ENCODE data around the gene TRPM2.

TRPM2 gene

DNA sequence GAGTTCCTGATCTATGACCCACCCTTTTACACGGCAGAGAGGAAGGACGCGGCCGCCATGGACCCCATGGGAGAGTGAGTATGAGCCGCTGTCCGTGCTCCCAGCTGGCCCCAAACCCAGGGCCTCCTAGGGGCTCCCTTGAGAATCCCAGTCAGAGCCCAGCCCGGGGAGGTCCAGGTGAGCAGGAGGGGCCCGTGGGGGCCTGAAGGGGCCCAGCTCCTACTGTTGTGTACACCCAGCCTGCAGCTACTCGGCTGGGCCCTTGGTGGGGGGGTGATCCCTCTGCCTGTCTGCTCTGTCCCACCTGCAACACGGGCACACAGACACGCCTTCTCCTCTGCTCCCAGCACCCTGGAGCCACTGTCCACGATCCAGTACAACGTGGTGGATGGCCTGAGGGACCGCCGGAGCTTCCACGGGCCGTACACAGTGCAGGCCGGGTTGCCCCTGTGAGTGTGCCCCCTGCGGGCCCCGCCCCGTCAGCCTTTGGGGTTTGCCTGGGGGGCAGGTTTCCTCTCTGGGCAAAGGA, 73.3 kb downstream of the TRPM2 start:
- DNase-seq (ENCODE audit: low read depth in 3 of 3, low spot score in 1 of 3): no peak

DNA sequence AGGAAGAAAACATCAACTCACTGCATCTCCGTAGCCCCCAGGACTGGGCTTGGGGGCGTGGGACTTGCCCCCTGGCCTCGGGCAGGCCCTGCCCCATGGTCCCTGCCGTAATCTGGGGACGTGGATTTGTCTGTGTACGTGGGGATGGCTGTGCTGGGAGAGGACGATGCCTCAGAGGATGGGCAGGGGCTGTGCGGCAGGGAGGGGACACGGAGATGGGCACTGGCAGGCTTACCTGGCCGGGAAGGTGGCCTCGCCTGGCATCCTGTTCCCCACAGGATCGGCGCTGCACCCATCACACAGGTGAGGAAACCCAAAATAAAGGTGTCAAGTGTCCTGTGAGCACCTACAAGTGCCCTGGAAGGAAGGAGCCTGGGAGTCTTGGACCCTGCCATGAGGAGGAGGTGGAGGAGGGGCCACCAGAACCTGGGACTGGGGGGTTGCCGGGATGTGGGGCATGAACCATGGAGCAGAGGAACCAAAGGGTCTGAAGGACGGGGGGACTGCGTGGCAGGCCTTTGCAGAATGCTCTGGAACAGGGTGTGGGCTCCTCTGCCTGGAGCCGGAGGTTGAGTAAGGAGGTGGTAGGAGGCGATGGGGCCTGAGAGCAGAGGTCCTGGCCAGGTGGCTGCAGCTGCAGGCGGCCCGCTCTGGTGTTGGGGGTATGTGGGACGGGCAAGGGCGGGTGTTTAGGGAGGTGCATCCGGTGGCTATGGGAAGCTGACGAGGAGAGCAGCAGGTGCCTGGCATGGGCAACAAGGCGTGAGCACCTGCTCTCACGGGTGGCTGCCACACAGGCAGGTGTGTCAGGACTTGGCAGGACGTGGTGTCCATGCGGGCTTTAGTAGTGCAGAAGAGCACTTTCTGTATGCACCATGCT, 74.1 kb downstream of the TRPM2 start:
- no peak for DNase-seq (ENCODE audit: low read depth in 3 of 3, low spot score in 1 of 3)

DNA sequence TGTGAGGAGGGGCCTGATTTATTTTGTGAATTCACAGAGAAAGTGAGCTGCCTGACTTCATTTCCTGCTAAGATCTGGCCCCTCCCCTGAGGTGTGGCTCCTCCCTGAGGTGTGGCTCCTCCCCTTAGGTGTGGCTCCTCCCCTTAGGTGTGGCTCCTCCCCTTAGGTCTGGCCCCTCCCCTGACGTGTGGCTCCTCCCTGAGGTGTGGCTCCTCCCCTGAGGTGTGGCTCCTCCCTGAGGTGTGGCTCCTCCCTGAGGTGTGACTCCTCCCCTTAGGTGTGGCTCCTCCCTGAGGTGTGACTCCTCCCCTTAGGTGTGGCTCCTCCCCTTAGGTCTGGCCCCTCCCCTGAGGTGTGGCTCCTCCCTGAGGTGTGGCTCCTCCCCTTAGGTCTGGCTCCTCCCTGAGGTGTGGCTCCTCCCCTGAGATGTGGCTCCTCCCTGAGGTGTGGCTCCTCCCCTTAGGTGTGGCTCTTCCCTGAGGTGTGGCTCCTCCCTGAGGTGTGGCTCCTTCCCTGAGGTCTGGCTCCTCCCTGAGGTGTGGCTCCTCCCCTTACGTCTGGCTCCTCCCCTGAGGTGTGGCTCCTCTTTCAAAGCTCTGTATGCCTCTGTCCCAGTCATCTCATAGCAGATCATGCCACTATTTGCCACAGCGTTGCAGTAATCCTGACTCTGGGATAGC, 75.0 kb downstream of the TRPM2 start:
- DNase-seq (ENCODE audit: low read depth in 3 of 3, low spot score in 1 of 3): peak in 2 of 3 donors; percentile 3 to 11

DNA sequence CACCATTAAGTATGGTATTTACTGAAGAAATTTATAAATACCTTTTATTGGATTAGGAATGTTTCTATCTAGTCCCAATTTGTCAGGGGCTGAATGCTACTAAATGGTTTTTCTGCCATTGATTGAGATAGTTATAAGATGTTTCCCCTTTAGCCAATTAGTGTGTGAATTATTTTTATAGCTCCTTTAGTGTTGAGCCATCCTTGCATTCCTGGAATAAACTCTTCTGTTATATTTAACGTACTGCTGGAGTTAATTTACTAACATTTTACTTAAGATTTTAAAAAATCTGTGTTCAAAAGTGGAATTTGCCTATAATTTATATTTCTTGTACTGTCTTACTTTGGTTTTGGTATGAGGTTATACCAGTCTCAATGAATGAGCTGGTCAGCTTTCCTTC, 76.5 kb downstream of the TRPM2 start:
- no peak for DNase-seq (ENCODE audit: low read depth in 3 of 3, low spot score in 1 of 3)

DNA sequence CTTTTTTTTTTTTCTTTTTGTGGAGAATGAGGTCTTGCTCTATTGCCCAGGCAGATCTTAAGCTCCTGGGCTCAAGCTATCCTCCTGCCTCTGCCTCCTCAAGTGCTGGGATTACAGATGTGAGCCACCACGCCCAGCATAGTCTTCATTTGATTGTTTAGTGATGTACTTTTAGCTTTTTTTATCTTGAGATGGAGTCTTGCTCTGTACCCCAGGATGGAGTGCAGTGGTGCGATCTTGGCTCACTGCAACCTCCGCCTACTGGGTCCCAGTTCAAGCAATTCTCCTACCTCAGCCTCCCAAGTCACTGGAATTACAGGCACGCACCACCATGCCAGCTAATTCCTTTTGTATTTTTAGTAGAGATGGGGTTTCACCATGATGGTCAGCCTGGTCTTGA, 77.9 kb downstream of the TRPM2 start:
- no peak for DNase-seq (ENCODE audit: low read depth in 3 of 3, low spot score in 1 of 3)

DNA sequence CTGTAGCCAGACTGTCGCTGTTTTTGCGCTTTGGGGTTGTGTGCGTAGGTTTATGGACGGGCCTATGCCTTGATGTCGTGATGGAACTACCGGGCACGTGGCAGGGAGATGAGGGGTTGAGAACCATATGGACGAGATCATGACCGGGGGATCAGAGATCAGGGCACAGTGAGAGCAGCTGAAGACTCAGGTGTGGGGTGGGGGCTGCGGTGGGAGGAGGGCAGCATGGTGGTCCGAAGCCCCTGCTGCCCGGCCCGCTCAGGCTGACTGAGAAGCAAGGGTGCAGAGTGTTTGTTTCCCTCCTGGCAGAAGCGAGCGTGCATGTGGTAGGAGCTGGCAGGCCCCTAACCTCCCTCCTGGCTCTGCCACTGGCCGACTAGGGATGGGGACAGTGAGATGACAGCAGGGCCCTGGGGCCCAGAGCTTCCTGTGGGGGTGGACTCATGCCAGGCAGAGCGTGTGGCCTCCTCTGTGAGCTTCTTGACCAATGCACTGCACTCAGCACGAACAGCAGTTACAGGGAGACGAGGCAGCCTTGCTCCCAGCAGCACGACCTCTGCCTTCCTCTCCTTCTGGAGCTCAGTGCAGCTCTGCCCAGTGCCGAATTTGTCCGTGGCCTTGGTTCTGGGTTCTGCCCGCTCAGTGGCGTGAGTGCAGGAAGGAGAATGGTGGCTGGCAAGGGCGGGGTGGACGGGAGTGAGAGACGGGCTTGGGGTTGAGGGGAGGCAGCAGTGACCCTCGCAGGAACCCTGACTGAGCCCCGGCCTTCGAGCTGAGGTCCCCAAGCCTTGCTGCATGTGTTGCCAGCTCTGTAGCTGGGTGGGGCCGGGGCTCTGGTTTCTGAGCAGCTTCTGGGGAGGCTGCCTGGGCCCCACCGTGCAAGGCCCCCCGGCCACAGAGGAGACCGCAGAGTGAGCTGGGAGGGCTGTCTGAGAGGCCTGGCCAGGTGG, 79.7 kb downstream of the TRPM2 start:
- no peak for DNase-seq (ENCODE audit: low read depth in 3 of 3, low spot score in 1 of 3)

DNA sequence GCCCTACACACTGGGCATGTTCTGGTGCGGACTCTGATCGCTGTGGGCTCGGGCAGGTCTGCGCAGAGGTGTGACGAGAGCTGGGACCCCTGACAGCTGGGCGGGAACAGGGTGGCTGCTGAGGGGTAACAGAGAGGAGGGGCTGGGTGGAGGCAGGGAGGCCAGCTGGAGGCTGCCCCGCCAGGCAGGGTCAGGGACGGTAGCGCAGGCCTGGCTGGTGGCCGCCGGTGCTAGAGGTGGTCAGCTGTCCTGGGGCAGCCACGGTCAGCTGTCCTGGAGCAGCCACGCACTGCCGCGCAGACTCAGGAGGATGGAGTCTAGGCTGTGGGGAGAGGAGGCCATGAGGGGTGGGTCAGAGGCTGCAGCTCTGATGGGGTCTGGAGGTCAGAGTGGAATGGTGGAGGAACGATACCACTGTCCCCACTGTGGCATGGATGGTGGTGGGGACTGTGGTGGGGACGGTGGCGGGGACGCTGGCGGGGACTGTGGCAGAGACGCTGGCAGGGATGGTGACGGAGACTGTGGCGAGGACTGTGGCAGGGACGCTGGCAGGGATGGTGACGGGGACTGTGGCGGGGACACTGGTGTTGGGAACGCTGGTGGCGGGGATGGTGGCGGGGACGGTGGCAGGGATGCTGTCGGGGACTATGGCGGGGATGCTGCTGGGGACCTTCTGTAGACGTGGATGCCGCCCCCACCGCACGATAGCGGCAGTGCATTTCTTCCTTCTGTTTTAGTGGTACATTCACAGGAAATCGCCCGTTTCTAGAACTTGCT, 80.6 kb downstream of the TRPM2 start:
- no peak for DNase-seq (ENCODE audit: low read depth in 3 of 3, low spot score in 1 of 3)

DNA sequence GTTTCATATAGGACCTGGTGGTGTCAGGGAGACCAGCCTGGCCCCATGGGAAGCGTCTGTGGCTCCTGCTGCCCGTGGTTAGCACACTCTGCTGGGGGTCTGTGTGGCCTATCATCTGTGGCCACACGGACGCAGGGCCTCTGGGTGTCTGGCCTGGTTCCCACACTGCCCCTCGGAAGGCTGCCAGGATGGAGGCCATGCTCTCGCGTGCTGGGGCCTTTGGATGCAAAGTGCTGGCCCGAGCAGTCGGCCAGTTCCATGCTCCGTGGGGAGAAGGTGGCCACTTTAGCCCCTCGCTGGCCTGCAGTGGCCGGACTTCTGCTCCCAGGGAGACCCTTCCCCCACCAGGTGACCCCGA, 81.1 kb downstream of the TRPM2 start:
- no peak for DNase-seq (ENCODE audit: low read depth in 3 of 3, low spot score in 1 of 3)

DNA sequence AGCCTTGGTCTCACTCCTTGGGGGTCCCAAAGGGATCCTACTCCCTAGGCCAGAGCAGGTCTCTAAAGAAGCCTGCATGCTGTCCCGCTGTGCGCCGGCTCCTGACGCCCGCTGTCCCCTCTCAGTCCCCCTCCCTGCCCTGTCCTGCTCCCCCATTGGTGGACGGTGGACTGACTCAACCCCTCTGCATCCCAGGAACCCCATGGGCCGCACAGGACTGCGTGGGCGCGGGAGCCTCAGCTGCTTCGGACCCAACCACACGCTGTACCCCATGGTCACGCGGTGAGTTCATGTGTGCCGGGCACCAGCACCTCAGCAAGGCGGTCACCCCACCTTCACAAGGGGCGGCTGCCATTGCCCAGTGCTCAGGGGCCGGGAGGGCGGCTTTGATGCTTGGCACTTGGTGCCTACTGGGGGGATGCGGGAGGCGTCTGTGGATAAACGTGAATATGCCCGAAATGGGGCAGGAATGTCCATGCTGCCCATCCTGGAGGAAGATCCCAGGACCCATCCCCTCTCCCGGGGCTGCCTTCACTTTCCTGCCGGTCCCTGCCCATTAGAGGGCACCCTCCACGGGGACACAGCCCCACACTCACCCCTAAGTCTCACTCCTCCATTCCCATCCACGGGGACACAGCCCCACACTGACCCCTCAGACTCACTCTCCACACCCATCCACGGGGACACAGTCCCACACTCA, 81.7 kb downstream of the TRPM2 start:
- DNase-seq (ENCODE audit: low read depth in 3 of 3, low spot score in 1 of 3): no peak

DNA sequence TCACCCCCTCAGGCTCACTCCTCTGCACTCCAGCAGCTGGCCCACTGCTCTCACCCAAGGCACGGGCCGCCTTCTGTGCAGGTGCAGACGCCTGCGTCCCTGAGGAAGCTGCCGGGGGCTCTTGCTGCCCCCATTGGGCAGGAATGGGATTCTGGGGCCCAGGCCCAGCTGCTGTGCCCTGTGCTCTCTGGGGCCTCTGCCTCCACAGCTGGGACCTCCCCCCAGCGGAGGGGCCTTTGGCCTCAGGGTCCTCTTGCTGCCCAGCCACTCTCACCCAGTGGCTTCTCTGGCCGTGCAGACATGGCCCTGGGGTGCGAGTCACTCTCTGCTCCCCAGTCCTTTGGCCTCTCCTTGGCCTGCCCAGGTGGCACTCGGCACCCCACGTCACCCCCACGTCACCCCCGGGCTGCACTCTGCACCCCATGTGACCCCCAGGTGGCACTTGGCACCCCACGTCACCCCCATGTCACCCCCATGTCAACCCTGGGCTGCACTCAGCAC, 82.7 kb downstream of the TRPM2 start:
- DNase-seq (ENCODE audit: low read depth in 3 of 3, low spot score in 1 of 3): no peak

DNA sequence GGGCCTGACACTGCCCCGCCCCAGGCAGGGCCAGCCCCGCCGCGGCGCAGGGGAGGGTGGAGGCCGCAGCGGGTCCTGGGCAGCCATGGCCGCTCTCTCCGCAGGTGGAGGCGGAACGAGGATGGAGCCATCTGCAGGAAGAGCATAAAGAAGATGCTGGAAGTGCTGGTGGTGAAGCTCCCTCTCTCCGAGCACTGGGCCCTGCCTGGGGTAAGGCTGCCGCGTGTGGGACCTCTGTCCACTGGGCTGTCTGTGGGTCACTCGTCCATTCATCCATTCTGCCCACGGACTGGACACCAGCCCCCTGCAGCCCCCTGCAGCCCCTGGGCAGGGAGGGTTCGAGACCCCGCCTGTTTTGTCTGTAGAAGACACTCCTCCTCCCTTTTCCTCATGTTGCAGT, 83.5 kb downstream of the TRPM2 start:
- no peak for DNase-seq (ENCODE audit: low read depth in 3 of 3, low spot score in 1 of 3)

DNA sequence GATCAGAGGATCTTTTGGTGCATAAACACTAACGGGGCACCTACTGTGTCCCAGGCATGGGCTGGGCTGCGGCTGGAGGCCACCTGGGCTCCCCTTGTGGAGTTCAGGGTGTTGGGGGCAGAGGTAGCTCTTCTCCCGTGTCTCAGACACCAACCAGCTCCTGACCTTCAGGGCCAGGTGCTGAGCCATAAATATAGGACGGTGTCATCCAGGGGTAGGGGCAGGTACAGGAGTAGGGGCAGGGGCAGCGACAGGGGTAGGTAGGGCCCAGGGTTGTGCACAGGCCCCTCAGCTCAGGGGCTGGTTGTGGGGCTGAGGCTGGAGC, 83.9 kb downstream of the TRPM2 start:
- no peak for DNase-seq (ENCODE audit: low read depth in 3 of 3, low spot score in 1 of 3)

DNA sequence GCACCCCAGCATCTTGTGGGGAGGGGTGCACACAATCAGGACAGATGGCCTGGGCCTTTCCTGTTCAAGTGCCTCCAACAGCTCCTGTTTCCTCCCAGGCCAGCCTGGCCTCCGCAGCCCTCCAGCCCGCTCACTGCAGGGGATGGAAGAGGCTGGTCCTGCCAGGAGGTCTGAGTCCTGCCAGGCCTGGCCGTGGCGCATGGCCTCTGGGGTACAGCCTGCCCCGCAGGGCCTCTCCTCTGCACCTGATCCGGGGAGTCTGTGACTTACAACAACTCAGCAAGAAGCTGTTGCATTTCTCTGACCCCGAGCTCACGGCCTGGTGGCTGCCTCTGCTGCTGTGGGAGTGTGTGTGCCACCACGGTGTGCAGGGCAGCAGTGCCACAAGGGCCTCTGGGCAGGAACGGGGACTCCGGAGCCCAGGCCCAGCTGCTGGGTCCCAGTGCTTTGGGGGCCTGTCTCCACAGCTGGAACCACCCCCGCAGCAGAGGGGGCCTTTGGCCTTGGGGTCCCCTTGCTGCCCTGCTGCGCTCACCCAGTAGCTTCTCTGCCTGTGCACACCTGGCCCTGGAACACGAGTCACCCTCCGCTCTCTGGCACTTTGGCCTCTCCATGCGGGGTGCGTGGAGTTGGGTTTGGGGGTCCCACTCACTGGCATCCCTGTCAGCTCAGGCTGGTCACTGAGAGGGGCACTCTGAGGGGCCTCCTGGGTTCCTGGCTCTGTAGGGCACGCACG, 84.4 kb downstream of the TRPM2 start:
- no peak for DNase-seq (ENCODE audit: low read depth in 3 of 3, low spot score in 1 of 3)

DNA sequence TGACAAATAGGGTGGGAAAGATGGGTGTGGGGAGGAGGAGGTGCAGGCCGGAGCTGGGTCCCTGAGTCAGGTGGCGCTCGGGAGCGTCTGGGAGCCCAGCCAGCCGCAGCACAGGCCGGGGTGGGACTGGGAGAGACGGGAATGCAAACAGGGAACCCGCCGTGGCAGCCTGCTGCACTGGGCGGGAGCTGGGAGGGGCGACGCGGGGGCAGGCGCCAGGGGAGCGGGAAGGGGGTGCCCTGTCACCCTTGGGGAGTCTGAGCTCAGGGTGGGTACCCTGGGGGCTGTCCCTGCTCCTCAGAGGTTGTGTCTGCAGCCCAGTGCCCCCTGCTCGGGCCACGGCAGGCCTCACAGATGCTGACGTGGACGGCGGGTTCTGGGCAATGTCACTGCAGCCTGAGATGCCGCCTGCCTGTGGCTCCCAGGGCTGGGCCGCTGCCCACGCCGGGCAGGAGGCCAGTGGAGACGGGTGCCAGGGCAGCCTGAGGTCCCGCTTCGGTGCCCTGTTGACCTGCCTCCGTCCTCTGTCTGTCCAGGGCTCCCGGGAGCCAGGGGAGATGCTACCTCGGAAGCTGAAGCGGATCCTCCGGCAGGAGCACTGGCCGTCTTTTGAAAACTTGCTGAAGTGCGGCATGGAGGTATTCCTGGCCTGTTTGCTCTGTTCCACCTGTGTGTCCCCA, 85.2 kb downstream of the TRPM2 start:
- no peak for DNase-seq (ENCODE audit: low read depth in 3 of 3, low spot score in 1 of 3)

DNA sequence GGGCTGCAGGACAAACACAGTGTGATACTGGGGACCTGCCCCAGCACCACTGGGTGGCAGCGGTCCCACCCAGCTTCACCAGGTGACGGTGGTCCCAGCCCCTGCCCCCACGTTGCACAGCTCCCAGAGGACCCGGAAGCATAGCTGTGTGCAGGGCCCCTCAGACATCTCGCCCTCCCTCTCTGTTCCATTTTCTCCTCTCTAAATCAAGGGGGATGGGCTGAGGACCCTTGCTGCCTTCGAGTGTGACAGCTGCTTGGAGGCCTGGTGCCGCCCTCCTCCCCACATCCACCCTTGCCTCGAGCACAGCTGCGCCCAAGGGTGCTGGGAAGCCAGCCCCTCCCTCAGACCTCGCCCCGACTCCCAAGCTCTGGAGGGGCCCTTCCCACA, 85.8 kb downstream of the TRPM2 start:
- no peak for DNase-seq (ENCODE audit: low read depth in 3 of 3, low spot score in 1 of 3)

DNA sequence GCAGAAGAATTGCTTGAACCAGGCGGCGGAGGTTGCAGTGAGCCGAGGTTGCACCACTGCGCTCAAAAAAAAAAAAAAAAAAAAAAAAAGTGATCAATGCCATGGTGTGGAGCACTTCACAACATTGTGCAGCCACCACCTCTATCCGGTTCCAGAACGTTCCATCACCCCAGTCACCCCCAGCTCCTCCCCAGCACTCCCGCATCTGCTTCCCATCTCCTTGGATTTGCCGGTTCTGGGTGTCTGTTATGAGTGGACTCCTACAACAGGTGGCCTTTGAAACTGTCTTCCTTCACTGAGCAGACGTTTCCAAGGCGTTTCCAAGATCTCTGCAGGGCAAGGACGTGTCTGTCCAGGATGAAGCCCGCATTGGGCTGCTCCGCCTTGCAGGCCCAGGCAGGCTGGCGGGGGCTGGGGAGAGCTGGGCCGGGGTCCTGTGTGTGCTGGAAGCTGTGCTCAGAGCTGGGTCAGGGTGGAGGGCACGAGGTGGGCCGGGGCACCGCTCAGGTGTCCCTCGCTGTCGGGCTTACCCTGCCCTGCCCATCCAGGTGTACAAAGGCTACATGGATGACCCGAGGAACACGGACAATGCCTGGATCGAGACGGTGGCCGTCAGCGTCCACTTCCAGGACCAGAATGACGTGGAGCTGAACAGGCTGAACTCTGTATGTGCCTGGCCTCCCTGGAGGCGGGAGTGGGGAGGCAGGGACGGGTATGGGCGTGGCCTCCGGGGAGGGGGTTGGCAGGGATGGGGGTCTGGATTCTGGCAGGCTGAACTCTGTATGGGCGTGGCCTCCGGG, 87.0 kb downstream of the TRPM2 start:
- DNase-seq (ENCODE audit: low read depth in 3 of 3, low spot score in 1 of 3): no peak

DNA sequence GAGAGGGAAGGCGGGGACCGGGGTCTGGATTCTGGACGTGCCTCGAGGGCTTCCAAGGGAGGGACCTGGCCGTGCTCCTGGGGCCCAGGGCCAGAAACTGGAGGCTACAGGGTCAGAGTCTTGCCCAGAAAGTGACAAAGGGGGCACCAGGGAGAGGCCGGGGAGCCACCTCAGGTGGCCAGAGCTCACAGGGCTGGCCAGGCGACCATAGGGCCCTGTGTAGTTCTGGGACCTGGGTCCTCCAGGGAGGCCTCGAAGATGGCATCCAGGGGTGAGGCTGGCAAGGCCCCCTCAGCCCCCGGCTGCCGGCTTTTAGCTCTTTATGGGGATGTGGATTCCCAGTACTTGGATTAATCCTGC, 87.6 kb downstream of the TRPM2 start:
- no peak for DNase-seq (ENCODE audit: low read depth in 3 of 3, low spot score in 1 of 3)
